Kidney (tissue), 14 donors: Measurements from ENCODE around the gene STAT6. TPM values are rescaled to one million over a fixed set of nuclear protein-coding genes. Genes with fewer than 3 reads are reported as not detected.
A peak's percentile ranks its signal among the peaks of the same experiment; 100 is the strongest.

Experiments used
- DNase-seq, 5 donors: peaks; one replicate each; pipeline ENCODE4 v3.0.0-alpha.2; 2013 to 2020
- FAIRE-seq: peaks from 2 replicates; lab custom pipeline; 2012; peaks lifted over from hg19 to GRCh38; lab: Jason Lieb, UNC
- H3K27ac ChIP-seq, 2 donors: one replicate each; pipeline ENCODE4 v1.7.0; 2013; ENCODE audit warnings: low read depth in 2 of 2, low read length in 2 of 2, inconsistent platforms in 1 of 2
- H3K27me3 ChIP-seq: one replicate; pipeline ENCODE4 v1.7.1; 2013; ENCODE audit warnings: low read length, inconsistent platforms; ENCODE audit not compliant: control insufficient read depth, insufficient read depth
- H3K36me3 ChIP-seq, 3 donors: one replicate each; pipeline versions ENCODE4 v1.7.0 to v1.7.1; 2013; ENCODE audit warnings: low read length in 3 of 3, control low read depth in 1 of 3, inconsistent platforms in 1 of 3; ENCODE audit not compliant: insufficient read depth in 3 of 3, control insufficient read depth in 2 of 3
- H3K4me1 ChIP-seq, 3 donors: one replicate each; pipeline versions ENCODE4 v1.7.0 to v1.7.1; 2013; ENCODE audit warnings: low read length in 3 of 3, inconsistent platforms in 1 of 3, low read depth in 1 of 3; ENCODE audit not compliant: control insufficient read depth in 2 of 3, insufficient read depth in 2 of 3
- H3K4me3 ChIP-seq, 3 donors: one replicate each; pipeline versions ENCODE4 v1.7.0 to v1.8.1; 2013; ENCODE audit warnings: low read length in 3 of 3, control low read depth in 1 of 3, inconsistent platforms in 1 of 3
- H3K9ac ChIP-seq, 3 donors: one replicate each; pipeline versions ENCODE4 v1.7.0 to v1.7.1; 2013; ENCODE audit warnings: low read length in 3 of 3, control low read depth in 1 of 3, inconsistent platforms in 1 of 3
- H3K9me3 ChIP-seq, 3 donors: one replicate each; pipeline versions ENCODE4 v1.7.0 to v1.7.1; 2013; ENCODE audit warnings: low read length in 3 of 3, control low read depth in 1 of 3, inconsistent platforms in 1 of 3; ENCODE audit not compliant: control insufficient read depth in 2 of 3, insufficient read depth in 1 of 3
- CTCF ChIP-seq: IDR thresholded peaks from 3 replicates; pipeline ENCODE4 v1.5.1; 2012; ENCODE audit warnings: mild to moderate bottlenecking, moderate library complexity, borderline replicate concordance; ENCODE audit not compliant: insufficient read depth; ENCODE audit errors: extremely low read depth
- intact Hi-C: fragments of 100-400 bp; cut with DNase I; formaldehyde crosslinking; loops from one replicate; pipeline ENCODE4 v1.11.1; 2022
- polyA plus RNA-seq: library from polyadenylated mRNA; stranded (reverse); fragments of 350-450 nt; fragmentation: Illumina TruSeq; extraction: RNeasy Lipid Tissue Mini Kit (QIAGEN cat#74804); gene quantifications from one replicate; pipeline ENCODE4 v1.2.3, GENCODE V29; 2014; ENCODE audit warnings: low read depth, low replicate concordance; ENCODE audit not compliant: insufficient read depth
- total RNA-seq: library from RNA; stranded (reverse); fragmentation: NEBNext Ultra II Directional; extraction: Animal tissue kit (Norgen Biotek cat#: 25700); gene quantifications from one replicate; pipeline ENCODE4 v1.2.1, GENCODE V29; 2021
- donor health status: control.
- donor health status: control.
- donor health status: control.
- donor health status: control.
- donor health status: control.
- donor health status: DM: yes; HTN: yes; CAD: no.
- donor health status: Normal renal cell carcinoma (clear cell type).

STAT6 gene
- total and polyA plus RNA-seq, 2 donors from 2014 or later: 74.8 to 232 TPM

GRCh38 chr12:57151741-57152630 lies 40.8 kb upstream of the STAT6 start:
- H3K27me3 ChIP-seq: no peaks in the 10 kb centered on the region
- no peak overlapping the region for H3K4me3 ChIP-seq
- intact Hi-C loops: no loop called here
- no peak for TF ChIP-seq CTCF
- peaks cover 0 to 19% (median 2%) of the 10 kb centered on the region in 3 donors for H3K36me3 ChIP-seq
- FAIRE-seq (no peak), DNase-seq (no peak)
- H3K9ac ChIP-seq: no peak overlapping the region
- peak overlapping the region in 1 of 2 donors; percentile 41 for H3K27ac ChIP-seq
- peaks cover 0 to 18% (median 5%) of the 10 kb centered on the region in 3 donors for H3K4me1 ChIP-seq
- no peaks in the 10 kb centered on the region for H3K9me3 ChIP-seq

- no peak for TF ChIP-seq CTCF
- peak overlapping the region in 1 of 2 donors; percentile 41 for H3K27ac ChIP-seq
- no peaks in the 10 kb centered on the region for H3K9me3 ChIP-seq
- DNase-seq (no peak), FAIRE-seq (no peak)
- no peak overlapping the region for H3K4me3 ChIP-seq
- peaks cover 4 to 16% (median 6%) of the 10 kb centered on the region in 3 donors for H3K36me3 ChIP-seq
- H3K9ac ChIP-seq: no peak overlapping the region
- peaks cover 0 to 22% (median 5%) of the 10 kb centered on the region in 3 donors for H3K4me1 ChIP-seq
- H3K27me3 ChIP-seq: no peaks in the 10 kb centered on the region
- intact Hi-C loops: no loop called here
Measured at GRCh38 chr12:57150400-57151000, 39.3 kb upstream of the STAT6 start.

GRCh38 chr12:57149245-57149900 lies 38.2 kb upstream of the STAT6 start:
- Histone ChIP-seq H3K36me3 (peaks cover 10 to 22% (median 12%) of the 10 kb centered on the region in 3 donors), H3K27ac (peak overlapping the region; percentile 64 to 82), H3K27me3 (no peaks in the 10 kb centered on the region), H3K4me3 (no peak overlapping the region), H3K9ac (no peak overlapping the region), H3K4me1 (peaks cover 0 to 25% (median 5%) of the 10 kb centered on the region in 3 donors), H3K9me3 (no peaks in the 10 kb centered on the region)
- DNase-seq: peak in 3 of 5 donors; percentile 38 to 89 (median 79)
- intact Hi-C loops: no loop called here
- no peak for TF ChIP-seq CTCF
- no peak for FAIRE-seq
